GM19324 (cell line): ENCODE data around the gene PHTF2.
"Not testable (repeated sequence)": the region's sequence is repeated elsewhere in the genome, so short reads cannot be mapped to it uniquely, and the experiment has no call there.

ENCODE experiments used
- ATAC-seq: cut with Tn5 transposase; IDR thresholded peaks from one replicate; pipeline ENCODE4 v1.9.1; 2021; ENCODE audit warnings: mild to moderate bottlenecking, moderate library complexity; ENCODE audit not compliant: unreplicated experiment, low FRiP score

The PHTF2 gene

GRCh38 chr7:77980087-77980713 is 181.6 kb downstream of the PHTF2 start:
- no peak for ATAC-seq

GRCh38 chr7:77982926-77983550 is 184.5 kb downstream of the PHTF2 start:
- no peak for ATAC-seq

GRCh38 chr7:77983973-77984372 is 185.4 kb downstream of the PHTF2 start:
- ATAC-seq: no peak

GRCh38 chr7:77985232-77985973 is 186.8 kb downstream of the PHTF2 start:
- no peak for ATAC-seq

- ATAC-seq: no peak
Measured at GRCh38 chr7:77985974-77986339, 187.4 kb downstream of the PHTF2 start.

GRCh38 chr7:77989981-77990566 is 191.5 kb downstream of the PHTF2 start:
- no peak for ATAC-seq

GRCh38 chr7:77991656-77992055 is 193.1 kb downstream of the PHTF2 start:
- ATAC-seq: no peak

GRCh38 chr7:77993838-77994237 is 195.3 kb downstream of the PHTF2 start:
- ATAC-seq: no peak

- no peak for ATAC-seq
Measured at GRCh38 chr7:77995717-77996116, 197.1 kb downstream of the PHTF2 start.

GRCh38 chr7:77999168-77999567 is 200.6 kb downstream of the PHTF2 start:
- ATAC-seq: not testable (repeated sequence)

- no peak for ATAC-seq
Measured at GRCh38 chr7:78002021-78002420, 203.4 kb downstream of the PHTF2 start.

- ATAC-seq: no peak
Measured at GRCh38 chr7:78002715-78003114, 204.1 kb downstream of the PHTF2 start.

- no peak for ATAC-seq
Measured at GRCh38 chr7:78006063-78006755, 207.6 kb downstream of the PHTF2 start.
